Endometrial microvascular endothelial cells (primary cell): ENCODE data around the gene RBM19. TPM values are rescaled to one million over a fixed set of nuclear protein-coding genes. Genes with fewer than 3 reads are reported as not detected.

Source experiments
- in situ Hi-C: cut with HindIII; loops from 2 replicates; pipeline ENCODE4 v1.10.0; 2017; ENCODE audit warnings: low sequenced_read_pairs, low pct_unique_long_range_greater_than_20kb; ENCODE audit errors: inconsistent ontology term
- total RNA-seq: library from RNA; depleted of rRNA; stranded (reverse); fragments of >200 nt; gene quantifications from one replicate; pipeline ENCODE4 v1.2.3, GENCODE V29; 2015; ENCODE audit errors: inconsistent ontology term

The RBM19 gene
- total RNA-seq, 1 donor from 2014 or later = 30.6 TPM

DNA sequence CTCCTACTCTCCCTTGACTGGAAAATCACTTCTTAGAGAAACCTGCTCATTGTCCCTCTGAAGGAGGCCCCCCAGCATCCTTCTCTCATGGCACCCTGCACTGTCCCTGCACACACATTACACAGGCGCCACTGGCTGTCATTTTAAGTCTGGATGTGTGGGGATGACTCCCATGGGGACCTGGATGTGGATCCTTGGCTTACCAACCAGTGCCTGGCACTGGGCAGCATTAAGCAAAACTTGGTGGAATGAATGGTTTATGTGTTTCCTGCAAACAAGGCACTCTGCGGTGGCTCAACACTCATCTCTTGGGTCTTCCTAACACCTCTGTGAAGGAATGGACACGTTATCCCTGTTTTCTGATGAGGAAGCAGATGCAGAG, 162.4 kb downstream of the RBM19 start:
- in situ Hi-C loops = no loop called here

DNA sequence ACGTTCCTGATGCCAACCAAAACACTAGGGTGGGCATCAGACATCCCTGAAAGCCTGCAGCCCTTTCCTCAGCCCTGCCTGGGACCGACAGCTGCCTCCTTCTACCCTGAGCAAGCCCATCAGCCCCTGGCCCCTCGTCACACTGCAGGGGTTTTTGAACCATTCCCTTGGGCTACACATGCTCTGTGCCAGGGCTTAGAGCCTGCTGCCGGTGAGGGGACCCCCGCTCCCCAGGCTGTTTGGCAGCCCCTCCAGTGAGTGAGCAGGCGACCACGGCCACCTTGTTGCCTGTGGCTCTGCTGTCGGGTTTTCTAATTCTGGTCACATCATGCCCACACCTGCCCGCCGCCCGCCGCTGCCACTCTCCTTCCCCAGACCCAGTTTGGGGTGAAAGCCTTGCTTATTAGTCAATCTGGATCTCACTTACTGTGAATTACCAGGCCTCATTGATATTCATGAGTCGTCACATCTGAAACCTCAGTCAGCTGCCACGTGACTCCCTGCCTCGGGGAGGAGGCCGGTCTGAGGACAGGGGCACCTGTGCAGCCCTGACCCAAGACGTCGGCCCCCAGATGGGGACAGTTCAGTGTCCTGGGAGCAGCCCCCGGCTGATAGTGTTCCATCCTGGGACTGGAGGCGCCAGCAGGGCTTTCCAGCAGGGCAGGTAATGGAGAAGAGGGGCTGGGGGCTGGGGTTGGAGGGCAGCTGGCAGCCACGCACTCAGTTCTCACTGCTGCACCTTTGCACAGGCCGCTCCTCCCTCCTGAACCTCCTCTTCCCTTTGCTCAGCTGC, 163.0 kb downstream of the RBM19 start:
- in situ Hi-C loops = no loop called here

DNA sequence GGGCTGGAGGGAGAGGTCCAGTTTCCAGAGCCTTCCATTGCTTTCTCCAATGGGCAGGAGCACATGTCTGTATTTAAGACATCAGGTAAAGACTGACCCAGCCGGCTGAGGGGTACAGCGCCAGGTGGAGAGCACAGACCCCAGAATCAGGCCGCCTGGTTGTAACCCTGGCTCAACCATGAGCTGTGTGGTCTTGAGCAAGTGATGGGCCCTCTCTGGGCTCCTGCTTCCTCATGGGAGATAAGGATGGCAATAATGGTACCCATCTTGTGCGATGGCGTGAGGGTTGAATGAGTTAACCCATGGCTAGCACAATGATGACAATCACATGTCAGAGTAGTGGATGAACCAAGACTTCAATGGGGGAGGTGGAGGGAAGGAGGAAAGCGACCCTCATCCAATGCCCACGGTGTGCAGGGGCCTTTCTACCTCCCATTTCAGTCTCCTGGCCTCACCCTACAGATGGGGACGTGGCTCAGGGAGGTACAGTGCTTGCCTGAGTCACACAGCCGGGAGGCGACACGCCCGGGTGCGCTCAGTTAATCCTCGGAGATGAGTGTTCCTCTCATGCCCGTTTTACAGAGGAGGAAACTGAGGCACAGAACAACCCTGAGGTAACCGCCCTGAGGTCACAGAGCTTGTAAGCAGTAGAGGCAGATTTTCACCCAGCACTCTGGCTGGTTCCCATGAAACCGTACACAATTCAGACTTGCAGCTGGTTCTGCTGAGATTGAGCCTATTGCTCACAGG, 163.9 kb downstream of the RBM19 start:
- in situ Hi-C loops = no loop called here

DNA sequence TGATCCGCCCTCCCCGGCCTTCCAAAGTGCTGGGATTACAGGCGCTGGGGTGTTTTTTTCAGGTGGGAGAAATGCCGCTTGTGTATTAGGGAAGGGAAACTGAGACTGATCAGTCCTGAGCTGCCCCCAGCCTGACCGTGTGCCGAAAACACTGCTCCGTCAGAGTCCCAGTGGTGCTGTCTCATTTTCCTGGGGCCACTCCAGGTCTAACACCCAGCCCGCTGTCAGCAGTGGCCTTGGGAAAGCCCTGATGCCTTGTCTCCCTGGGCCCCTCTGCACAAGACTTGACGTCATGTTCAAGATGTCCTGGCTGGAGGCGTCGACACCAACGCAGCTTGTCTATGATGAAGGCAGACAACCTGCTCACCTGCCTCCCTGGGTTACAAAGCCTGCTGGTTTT, 165.9 kb downstream of the RBM19 start:
- in situ Hi-C loops = no loop called here

DNA sequence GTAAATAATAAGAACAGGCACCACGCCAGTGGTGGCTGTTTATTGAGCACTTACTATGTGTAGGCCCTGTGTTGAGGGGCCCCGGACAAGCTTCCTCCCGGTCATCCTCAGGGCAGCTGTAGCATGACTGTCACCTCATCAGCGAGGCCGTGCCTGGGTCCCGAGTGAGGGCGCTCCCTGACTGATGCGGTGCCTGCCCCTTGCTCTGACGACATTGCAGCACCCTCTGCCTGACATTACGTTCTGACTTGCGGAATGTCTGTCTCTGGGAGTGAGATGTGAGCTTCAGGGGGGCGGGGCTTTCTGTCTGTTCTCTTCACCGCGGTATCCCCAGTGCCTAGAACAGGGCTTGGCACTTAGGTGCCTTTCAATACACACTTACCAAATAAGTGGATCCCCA, 167.6 kb downstream of the RBM19 start:
- in situ Hi-C loops = no loop called here

DNA sequence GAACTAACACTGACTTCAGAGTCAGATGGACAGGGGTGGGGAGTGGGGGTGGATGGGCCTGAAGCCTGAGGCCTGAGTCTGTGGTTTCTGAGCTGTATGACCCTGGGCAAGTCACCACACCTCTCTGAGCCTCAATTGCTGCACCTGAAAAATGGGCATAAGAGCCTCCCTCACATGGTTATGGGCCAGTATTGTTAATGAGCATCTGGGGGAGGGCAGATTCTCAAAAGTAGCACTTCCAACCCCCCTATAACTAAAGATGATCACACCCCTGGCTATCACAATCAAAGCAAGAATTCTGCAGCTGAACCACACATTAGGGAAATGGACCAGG, 168.6 kb downstream of the RBM19 start:
- in situ Hi-C loops = no loop called here

DNA sequence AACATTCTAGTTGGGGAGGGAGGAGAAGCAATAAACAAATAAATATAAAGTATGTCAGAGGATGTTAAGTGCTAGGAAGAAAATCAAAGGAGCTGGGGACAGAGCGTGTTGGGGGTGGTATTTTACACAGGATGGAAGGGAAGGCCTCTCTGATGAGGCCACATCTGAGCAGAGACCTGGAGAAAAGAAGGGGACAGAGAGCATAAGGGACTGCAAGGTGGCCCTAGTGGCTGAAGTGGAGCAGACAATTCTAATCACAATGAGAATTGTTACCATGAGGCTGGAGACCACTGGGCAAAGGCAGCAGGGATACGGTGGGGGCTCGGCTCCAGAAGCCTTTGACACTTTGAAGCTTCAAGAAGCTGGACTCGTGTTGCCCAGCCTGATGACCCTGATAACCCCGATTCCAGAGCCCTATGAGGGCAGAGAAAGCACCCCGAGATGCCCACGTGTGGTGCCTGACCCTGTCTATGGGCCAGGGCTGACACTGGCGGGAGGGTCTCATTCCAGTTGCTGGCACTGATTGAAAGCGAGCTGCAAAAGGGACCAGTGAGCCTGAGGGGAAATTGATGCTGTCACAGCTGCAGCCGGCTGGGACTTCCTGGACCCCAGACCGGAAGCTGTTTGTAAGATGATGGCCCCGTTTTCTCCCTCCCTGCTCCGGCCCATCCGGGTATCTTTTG, 169.1 kb downstream of the RBM19 start:
- in situ Hi-C loops = no loop called here

DNA sequence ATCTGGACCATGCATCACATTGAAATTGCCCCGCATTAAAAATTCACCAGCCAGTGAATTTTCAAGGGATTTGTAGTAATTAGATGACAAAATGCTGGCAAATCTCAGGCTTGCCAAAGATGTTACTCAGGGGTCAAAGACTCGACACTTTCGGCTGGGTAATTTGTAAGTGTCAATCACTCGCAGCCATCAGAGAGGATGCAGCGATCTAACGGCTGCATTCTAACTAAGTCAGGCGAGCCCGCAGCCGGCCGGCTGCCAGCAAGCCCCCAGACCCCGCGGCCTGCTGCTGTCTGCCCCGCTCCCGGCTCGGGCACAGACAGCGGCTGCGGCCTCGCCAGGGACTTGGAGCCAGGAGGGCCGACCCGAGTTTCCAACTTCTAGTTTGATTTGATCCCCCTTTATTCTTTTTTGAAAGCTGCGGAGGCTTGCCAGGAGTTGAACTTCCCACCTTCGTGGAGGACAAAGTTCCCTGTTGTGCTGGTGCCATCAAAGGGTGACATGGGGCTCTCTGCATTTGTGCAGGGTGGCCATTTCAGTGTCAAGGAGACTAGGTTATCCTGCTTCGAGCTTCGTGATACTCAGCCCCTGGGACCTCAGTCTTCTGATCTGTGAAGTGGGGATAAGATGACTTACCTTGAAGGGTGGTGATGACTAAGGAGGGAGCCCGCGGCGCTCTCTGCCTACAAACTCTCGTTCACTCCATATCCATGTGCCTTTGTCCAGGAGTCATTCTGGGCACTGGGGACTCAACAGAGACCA, 169.9 kb downstream of the RBM19 start:
- in situ Hi-C loops = no loop called here

DNA sequence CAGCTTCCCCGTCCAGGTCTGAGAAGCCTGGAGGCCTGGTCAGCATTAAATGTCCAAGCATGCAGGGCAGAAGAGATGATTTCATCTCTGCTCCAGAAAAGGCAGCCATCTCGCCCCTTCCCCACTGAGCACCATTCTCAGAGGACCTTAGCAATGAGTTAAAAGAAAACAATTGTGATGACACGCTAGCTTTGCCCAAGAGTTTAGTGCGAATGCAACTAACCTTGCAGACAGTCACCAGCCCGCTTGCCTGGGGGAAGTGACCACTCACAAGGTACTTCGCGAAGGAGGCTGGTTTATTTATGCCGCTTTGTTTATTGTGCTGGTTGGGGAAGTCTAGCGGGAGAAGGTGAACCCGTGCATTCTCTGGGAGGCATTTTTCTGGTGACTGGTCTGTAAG, 170.7 kb downstream of the RBM19 start:
- in situ Hi-C loops = no loop called here

DNA sequence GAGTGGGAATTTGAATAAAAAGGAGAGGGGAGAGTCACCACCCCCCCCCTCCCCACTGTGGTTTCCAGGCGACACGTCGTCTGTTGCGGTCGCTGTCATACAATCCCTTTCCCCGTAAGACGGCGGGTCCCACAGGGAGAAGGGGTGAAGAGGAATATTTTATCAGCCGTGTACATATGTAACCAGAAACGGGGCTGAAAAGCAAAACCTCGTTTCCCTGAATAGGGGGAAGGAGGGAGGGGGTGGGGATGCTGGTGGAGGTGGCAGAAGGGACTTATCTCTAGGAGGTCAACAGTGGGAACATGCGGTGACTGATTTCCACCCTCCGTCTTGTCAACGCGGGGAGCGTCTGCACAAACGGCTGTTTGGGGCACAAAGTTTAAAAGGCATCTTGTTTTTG, 171.4 kb downstream of the RBM19 start:
- in situ Hi-C loops = no loop called here

DNA sequence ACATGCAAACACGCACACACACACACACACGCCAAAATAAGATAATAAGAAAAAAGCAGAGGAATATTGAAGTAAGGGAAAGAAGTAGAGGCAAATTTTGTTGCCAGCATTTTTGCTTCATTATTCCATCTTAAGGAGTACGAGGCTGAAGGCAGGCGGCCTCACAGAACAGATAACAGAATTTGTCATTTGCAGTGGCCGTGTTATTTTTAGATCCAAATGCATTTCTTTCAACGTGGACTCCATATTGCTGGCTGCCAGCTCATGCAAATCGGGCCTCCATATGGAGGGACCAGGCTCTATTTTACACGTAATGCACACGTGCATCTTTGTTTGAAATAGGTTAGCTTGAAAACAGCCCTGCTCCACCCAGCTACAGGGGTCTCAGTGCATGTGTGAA, 172.9 kb downstream of the RBM19 start:
- in situ Hi-C loops = no loop called here

DNA sequence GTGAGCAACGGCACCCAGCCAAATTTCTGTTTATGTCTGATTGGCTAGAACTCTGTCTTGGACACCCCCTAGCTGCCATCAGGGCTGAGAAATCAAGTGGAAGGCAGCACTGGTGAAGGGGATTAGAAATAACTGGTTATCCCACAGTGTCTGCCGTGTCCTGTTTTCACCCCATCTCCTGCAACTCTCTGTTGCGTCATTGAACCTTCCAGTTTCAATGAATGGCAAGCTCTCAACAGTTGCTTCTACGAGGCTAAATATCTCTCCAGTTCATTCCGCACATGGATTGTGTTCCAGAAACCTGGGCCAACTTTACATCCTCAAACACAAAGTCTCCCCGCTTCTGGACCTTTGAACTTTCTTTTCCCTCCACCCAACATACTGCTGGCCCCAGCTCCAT, 173.7 kb downstream of the RBM19 start:
- in situ Hi-C loops = no loop called here

DNA sequence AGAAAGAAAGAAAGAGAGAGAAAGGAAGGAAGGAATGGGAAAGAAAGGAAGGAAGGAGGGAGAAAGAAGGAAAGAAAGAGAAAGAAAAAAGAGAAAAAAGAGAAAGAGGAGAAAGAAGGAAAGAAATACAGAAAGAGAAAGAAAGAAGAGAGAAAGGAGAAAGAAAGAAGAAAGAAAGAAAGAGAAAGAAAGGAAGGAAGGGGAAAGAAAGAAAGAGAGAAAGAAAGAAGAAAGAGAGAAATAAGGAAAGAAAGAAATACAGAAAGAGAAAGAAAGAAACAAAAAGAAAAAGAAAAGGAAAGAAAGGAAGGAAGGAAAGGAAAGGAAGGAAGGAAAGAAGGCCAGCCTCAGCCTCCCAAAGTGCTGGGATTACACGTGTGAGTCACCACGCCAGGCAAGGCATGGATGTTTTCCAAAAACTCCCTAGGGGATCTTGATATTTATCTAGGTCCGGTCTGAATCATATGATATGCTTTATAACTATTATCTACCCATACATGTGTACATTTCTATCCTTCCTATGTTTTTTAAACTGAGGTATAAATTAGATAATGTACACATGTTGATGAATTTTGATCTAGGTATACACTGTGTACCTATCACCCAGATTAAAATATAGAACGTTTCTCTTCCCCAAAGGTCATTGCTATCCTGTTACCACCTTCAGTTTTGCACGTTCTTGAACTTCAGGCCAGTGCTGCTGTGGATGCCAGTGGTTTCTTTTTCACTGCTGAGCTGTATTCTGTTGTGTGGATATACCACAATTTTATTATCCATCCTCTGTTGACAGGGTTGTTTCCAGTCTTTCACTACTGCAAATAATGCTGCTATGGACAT, 177.9 kb downstream of the RBM19 start:
- in situ Hi-C loops = no loop called here

DNA sequence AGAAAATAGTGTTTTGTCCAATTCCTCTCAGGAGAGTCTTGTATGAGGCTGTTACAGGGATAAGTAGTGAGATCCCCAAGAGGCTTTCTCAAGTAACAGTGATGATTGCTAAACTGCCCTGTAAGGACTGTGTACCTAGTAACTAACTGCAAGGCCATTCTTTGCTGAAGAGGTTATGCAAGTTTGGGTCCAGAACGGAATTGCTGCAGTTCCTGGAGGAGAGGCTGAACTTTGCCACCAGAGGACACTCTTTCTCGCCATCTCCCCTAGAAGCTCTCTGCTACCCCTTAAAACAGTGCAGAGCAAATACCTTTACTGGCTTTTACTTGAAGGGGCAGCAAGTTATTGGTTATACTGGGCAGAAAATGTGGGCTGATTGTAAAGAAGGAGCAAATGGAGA, 180.0 kb downstream of the RBM19 start:
- in situ Hi-C loops = no loop called here

DNA sequence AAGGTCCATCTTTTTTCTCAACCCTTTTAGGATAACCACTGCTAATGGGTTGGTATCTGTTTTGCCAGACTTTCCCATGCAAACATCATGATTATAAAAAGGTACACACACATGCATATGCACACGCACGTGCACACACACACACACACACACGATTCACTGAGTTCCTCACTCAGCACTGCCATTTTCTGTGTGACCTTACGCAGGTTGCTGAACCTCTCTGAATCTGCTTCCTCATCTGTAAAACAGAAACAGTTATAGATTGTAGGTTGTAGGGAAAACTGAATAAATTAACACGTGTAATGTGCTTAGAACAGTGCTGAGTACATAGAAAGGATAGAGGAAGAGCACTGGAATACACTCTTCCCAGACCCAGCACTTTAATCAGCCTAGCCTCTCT, 182.3 kb downstream of the RBM19 start:
- in situ Hi-C loops = no loop called here

DNA sequence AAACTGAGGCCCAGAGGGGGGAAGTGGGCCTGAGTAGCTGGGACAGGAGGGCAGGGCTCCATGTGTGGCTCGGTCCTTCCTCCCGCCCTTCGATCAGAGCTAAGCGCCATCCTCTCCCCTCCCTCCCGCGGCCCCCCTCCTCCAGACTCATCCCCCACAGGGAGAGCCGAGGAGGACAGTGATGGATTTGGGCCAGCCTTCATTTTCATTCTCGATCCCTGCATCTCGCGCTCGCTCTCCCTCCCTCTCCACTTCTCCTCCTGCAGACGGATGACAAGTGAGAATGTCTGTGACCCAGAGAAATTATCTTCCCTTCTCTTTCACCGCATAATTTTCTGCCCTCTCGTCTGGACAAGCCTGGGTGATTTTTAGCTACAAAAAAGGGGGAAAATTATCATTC, 183.3 kb downstream of the RBM19 start:
- in situ Hi-C loops = no loop called here

DNA sequence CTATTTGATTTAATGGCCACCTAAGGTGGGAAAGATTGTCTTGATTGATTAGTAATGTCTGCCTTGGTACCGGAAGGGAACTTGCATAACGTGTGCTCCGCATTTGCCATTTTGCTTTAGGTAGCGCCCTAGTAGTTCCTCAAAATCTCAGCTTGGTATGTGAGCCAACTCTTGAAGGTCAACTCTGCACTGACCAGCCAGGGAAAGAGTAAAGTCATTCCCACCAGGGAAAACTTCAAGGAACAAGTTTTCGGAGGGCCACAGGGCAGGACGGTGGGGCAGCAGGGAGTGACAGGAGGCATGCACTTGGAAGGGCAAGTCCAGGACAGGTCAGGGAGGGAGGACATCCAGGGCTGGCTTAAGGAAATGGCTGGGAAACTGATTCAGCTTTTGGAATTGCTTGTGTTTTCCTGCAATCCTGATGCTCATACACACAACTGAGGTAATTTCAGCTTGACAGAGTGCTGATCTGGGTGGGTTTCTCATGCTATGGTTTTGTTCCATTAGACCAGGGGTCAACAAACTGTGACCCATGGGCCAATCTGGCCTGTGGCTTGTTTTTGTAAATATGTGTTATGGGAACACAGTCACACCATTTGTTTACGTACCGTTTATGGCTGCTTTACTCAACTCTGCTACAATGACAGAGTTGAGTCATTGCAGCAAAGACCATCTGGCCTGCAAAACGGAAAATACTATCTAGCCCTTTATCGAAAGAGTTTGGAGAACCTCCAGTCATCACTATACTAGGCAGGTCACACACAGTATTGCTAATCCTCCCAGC, 184.5 kb downstream of the RBM19 start:
- in situ Hi-C loops = no loop called here

DNA sequence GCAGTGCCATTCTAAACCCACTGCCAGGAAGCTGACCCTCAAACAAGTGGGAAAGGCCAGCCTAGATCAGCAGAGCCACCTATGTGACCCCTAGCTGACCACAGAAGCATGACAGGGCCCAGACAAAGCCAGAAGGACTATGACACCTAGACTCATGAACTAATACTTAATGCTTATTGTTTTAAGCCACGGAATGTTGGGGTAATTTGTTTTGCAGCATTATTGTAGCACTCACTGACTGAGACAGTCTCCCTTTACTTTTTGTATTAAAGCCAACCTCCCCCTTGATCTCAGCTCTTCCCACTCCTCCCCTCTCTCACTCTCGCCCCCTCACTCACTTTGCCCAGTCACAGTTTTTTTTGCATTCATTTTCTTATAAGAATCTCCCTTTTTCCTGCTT, 186.4 kb downstream of the RBM19 start:
- in situ Hi-C loops = no loop called here
